BLaER1 treated with 17β-estradiol and CSF1 and Interleukin-3, amounts not matched to agents 10 nM and 100 nM (cell line): ENCODE data around the gene LDB2.
A peak's percentile ranks its signal among the peaks of the same experiment; 100 is the strongest.
"Not testable (repeated sequence)": the region's sequence is repeated elsewhere in the genome, so short reads cannot be mapped to it uniquely, and the experiment has no call there.

ENCODE experiments used
- H3K27ac ChIP-seq, 11 experiments: shearing (Covaris generic); formaldehyde crosslinking; 2 replicates each; pipeline ENCODE4 v1.8.1; 2022
- H3K27me3 ChIP-seq, 11 experiments: shearing (Covaris generic); formaldehyde crosslinking; 2 replicates each; pipeline ENCODE4 v1.8.1; 2022
- H3K36me3 ChIP-seq, 11 experiments: shearing (Covaris generic); formaldehyde crosslinking; 2 replicates each; pipeline ENCODE4 v1.8.1; 2022
- H3K4me1 ChIP-seq, 10 experiments: shearing (Covaris generic); formaldehyde crosslinking; 2 replicates each; pipeline ENCODE4 v1.8.1; 2022
- H3K4me2 ChIP-seq, 11 experiments: shearing (Covaris generic); formaldehyde crosslinking; 2 replicates each; pipeline ENCODE4 v1.8.1; 2022
- H3K4me3 ChIP-seq, 10 experiments: shearing (Covaris generic); formaldehyde crosslinking; 2 replicates each; pipeline ENCODE4 v1.8.1; 2022
- H3K9ac ChIP-seq, 11 experiments: shearing (Covaris generic); formaldehyde crosslinking; 2 replicates each; pipeline ENCODE4 v1.8.1; 2022
- H3K9me3 ChIP-seq, 11 experiments: shearing (Covaris generic); formaldehyde crosslinking; replicated peaks in 1 of 11; 2 replicates each; pipeline ENCODE4 v1.8.1; 2022
- H4K20me1 ChIP-seq, 11 experiments: shearing (Covaris generic); formaldehyde crosslinking; 2 replicates each; pipeline ENCODE4 v1.8.1; 2022
- Cebpa-rat ChIP-seq, 11 experiments: shearing (Covaris generic); IDR thresholded peaks; 2 replicates each; pipeline ENCODE4 v1.8.1; 2022

Gene LDB2

DNA sequence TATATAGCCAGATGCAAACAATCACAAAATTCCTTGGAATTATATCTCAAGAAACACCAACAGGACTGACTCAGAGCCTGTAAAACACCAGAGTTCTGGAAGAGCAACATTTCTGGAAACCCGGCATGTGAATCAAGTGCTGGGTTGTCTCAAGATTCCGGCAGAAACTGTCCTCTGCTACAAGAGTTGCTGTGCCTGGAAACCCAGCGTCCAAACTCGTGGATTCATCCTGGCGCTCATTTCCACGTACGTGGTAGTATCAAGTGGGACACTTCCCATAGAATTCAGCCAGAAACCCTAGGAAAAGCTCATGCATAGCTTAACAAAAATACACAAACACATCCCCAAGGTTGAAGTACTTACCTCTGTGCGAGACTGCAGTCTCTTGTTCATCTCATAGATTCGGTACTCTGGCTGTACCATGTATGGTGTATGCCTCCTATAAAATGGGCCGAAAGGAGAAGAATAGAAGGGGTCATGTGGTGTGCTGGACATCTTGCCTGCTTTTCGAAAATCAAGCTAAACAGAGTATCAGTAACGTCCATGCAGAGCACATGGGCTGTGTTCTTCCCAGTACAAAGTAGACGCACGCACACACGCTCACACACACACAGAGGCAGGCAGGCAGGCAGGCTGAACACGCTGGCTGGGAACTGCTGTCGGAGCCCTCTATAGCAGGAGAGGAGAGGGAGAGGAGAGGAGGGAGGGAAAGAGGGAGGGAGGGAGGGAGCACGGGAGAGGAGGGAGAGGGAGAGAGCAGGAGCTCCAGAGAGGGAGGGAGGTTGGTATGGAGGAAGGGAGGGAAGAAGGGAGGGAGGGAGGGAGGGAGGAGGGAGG, at the start of gene LDB2:
Gene LDB2 (minus strand): TSS at position 655 of the 837 bp plus-strand sequence.
- no peak within 1 kb of the TSS for H3K4me3 ChIP-seq
- no peak within 1 kb of the TSS for H3K9ac ChIP-seq

DNA sequence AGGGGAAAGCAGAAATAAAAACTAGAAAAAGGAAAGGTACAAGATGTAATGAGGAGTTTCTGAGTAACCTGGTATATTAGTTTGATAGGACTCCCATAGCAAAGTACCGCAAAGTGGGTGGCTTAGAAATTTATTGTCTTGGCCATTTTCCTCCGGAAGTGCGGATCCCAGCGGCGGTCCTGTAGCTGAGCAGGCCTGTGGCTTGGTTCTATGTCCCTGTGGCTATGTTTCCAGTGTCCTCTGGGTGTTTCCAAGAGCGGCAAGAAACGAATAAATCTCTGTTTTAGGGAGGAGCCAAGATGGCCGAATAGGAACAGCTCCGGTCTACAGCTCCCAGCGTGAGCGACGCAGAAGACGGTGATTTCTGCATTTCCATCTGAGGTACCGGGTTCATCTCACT, 44.0 kb upstream of the LDB2 start:
- Histone ChIP-seq H3K9me3 (peaks cover 0 to 9% (median 3%) of the 10 kb centered on the region in 11 experiments; a peak in 4 of 22 replicates), H3K4me2 (no peak overlapping the region), H3K4me1 (no peaks in the 10 kb centered on the region), H3K27me3 (no peaks in the 10 kb centered on the region), H4K20me1 (no peaks in the 10 kb centered on the region), H3K9ac (no peak overlapping the region), H3K27ac (no peak overlapping the region), H3K36me3 (no peaks in the 10 kb centered on the region), H3K4me3 (no peak overlapping the region)
- no peak for TF ChIP-seq Cebpa-rat (IDR thresholded peaks at IDR 0.05)

More for the DNA sequence above, at the start of gene LDB2:
- no peaks in the 10 kb centered on the region for H3K36me3 ChIP-seq
- H3K27me3 ChIP-seq: peaks cover 0 to 5% (median 0%) of the 10 kb centered on the region in 11 experiments; a peak in 4 of 22 replicates
- peaks cover 8 to 16% (median 13%) of the 10 kb centered on the region in 10 experiments; a peak in 19 of 20 replicates for H3K4me1 ChIP-seq
- H3K9me3 ChIP-seq: no peaks in the 10 kb centered on the region
- TF ChIP-seq Cebpa-rat (IDR thresholded peaks at IDR 0.05): no peak
- no peak within 1 kb of the TSS for H3K4me2 ChIP-seq
- no peak within 1 kb of the TSS for H3K27ac ChIP-seq
- H4K20me1 ChIP-seq: no peaks in the 10 kb centered on the region

DNA sequence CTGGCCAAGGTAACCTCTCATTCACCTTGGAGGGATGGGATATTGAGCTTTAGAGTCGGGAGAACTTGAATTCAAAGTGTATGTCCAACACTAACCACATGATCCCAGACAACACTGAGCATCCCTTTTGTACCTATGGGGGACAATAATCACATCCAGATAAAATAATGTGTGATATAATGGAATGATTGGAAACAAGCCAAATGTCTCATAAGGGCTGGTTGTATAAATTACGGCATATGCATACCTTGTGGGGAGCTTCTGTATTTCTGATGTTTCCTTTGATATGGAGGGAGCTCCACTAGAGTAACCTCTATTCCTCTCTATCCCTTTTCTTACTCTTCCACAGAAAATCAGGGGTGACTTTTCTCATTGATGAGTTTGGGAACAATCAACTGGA, 40.7 kb upstream of the LDB2 start:
- H3K4me3 ChIP-seq: no peak overlapping the region
- H3K27ac ChIP-seq: no peak overlapping the region
- H3K9ac ChIP-seq: no peak overlapping the region
- H4K20me1 ChIP-seq: no peaks in the 10 kb centered on the region
- no peaks in the 10 kb centered on the region for H3K27me3 ChIP-seq
- H3K4me1 ChIP-seq: no peaks in the 10 kb centered on the region
- H3K4me2 ChIP-seq: no peak overlapping the region
- no peak for TF ChIP-seq Cebpa-rat (IDR thresholded peaks at IDR 0.05)
- peaks cover 0 to 9% (median 3%) of the 10 kb centered on the region in 11 experiments; a peak in 4 of 22 replicates for H3K9me3 ChIP-seq
- H3K36me3 ChIP-seq: no peaks in the 10 kb centered on the region

DNA sequence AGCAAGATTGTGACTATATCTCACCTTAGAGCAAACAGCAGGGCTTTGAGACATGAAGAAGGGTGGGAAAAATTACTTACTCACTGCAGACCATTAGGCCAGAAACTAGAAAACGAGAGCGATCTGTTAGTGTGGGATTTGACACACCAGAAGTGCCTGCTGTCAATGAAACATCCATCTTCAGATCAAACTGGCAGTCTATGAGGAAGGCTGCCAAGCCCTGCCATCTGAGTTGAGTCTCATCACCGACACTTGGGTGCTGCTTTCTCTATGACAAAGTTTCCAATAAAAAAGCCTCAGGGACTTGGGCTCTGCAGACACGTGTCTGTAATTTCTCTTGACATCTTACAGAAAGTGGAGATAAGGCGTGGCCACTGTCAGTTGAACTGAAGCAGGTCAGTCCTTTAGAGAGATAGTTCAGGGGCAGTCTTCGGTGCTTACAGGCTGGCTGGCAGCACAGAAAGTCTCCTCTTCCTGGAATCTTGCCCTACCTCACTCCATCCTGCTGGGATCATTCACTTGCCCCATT, 40.1 kb upstream of the LDB2 start:
- no peaks in the 10 kb centered on the region for H4K20me1 ChIP-seq
- no peak overlapping the region for H3K9ac ChIP-seq
- H3K27me3 ChIP-seq: no peaks in the 10 kb centered on the region
- no peak overlapping the region for H3K27ac ChIP-seq
- H3K4me3 ChIP-seq: no peak overlapping the region
- no peaks in the 10 kb centered on the region for H3K4me1 ChIP-seq
- TF ChIP-seq Cebpa-rat (IDR thresholded peaks at IDR 0.05): no peak
- H3K4me2 ChIP-seq: no peak overlapping the region
- H3K9me3 ChIP-seq: peaks cover 0 to 9% (median 3%) of the 10 kb centered on the region in 11 experiments; a peak in 4 of 22 replicates
- H3K36me3 ChIP-seq: no peaks in the 10 kb centered on the region

DNA sequence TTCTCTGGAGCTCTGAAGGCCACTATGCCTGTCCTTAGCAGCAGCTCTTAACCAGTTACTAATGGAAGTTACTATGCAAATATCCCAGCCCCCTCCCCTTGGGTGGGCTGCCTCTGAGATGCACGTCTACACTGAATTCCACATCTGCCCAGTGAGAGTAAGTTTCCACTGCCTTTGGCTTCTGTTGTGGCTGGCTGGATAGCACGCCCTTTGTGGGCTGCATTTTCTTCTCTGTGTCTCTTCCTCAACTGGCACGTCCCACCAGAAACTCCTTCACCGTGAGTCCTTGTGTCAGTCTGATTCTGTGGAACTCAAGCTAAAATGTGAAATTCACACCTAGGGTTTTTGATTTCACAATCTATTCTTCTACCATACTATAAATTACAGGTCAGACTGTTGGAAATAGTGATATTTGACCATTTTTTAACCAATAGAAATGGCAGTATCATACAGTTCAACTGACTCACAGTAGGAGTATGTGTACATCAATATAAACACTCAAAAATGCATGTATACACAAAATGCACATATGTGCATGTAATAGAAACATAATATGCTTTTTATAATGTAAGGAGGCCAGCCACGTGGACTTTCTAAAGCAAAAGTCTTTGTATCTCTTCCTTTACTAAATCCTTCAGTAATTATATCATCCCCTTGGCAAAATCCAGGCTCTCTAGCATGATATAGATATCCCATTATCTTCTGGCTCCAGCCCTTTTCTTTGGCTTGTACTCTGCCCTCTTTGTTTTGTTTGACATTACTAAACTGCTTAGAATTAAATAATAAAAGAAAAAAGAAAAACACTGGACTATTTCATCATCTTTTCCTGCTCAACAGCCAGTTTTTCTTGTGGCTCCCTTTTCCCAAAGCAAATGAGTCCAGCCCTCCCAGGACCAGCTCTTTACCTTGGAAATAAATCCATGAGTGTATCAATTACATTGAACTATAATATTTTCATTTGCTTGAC, 33.2 kb upstream of the LDB2 start:
- H3K4me3 ChIP-seq: no peak overlapping the region
- H3K27ac ChIP-seq: no peak overlapping the region
- H3K4me1 ChIP-seq: no peaks in the 10 kb centered on the region
- H3K9ac ChIP-seq: no peak overlapping the region
- no peak for TF ChIP-seq Cebpa-rat (IDR thresholded peaks at IDR 0.05)
- H4K20me1 ChIP-seq: no peaks in the 10 kb centered on the region
- H3K4me2 ChIP-seq: no peak overlapping the region
- no peaks in the 10 kb centered on the region for H3K27me3 ChIP-seq
- H3K9me3 ChIP-seq: no peaks in the 10 kb centered on the region
- H3K36me3 ChIP-seq: no peaks in the 10 kb centered on the region

DNA sequence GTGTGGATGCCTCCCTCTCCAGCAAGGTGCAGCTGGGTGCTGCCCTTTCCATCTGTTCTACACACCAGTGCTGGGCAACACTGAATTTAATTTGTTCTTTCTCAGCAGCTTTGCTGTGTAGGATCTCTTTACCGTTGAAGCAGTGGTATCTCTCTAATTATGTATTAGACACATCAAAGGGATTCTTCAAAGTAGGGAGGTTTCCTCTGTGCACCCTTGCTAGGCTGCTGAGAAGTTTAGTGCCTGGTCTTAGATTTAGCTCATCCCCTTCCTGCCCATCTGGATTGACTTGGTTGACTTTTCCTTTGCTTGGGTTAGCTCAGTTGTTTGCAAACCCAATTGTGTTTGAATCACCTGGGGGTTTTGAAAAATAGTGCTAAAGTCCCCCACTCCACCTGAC, 27.8 kb upstream of the LDB2 start:
- Histone ChIP-seq H3K4me1 (peaks cover 0 to 6% (median 0%) of the 10 kb centered on the region in 10 experiments; a peak in 3 of 20 replicates), H3K9me3 (no peaks in the 10 kb centered on the region), H3K36me3 (no peaks in the 10 kb centered on the region), H3K9ac (no peak overlapping the region), H3K27ac (no peak overlapping the region), H3K4me2 (peak overlapping the region in 3 of 11 experiments; percentile 15 to 28 (median 18); a peak in 3 of 22 replicates), H3K27me3 (no peaks in the 10 kb centered on the region), H4K20me1 (no peaks in the 10 kb centered on the region), H3K4me3 (no peak overlapping the region)
- TF ChIP-seq Cebpa-rat (IDR thresholded peaks at IDR 0.05): no peak

DNA sequence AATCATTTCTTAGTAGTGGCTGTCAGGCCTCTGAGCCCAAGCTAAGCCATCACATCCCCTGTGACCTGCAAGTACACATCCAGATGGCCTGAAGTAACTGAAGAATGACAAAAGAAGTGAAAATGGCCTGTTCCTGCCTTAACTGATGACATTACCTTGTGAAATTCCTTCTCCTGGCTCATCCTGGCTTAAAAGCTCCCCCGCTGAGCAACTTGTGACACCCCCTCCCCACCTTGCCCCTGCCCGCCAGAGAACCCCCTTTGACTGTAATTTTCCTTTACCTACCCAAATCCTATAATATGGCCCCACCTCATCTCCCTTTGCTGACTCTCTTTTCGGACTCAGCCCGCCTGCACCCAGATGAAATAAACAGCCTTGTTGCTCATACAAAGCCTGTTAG, 20.3 kb upstream of the LDB2 start:
- H3K27me3 ChIP-seq, H3K36me3 ChIP-seq, H3K27ac ChIP-seq, H3K4me3 ChIP-seq, H3K9me3 ChIP-seq, H3K4me2 ChIP-seq, H3K4me1 ChIP-seq, H4K20me1 ChIP-seq, H3K9ac ChIP-seq: not testable (repeated sequence)

DNA sequence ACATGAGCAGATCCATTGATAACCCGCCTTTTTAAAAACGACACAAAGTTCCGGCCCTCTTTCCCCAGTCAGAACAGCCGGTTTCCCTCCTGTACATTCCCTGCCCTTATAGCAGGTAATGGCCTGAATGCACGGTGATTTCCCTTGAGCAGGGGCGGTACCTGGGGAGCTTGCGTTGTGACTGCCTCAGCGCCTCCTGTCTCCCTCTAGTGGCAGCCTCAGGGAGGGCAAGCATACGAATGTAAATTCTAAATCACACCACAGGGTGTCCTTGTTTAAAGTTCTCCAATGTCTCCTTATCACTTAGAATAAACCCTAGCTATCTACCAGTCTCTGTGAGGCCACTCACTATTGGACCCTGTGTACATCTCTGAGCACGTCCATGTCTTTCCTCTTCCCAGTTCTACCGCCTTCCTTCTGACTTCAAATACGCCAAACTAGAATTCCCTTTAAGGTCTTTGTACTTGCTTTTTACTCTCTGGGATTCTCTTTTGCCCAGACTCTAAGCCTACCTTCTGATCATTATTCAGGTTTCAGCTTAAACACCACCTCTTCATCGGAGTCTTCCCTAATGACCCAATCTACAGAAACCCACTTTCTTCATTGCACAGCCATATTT, 18.4 kb upstream of the LDB2 start:
- Histone ChIP-seq H3K27ac (no peak overlapping the region), H3K9ac (no peak overlapping the region), H3K4me3 (no peak overlapping the region), H3K4me2 (no peak overlapping the region), H3K9me3 (peaks cover 0 to 7% (median 3%) of the 10 kb centered on the region in 11 experiments; a peak in 5 of 22 replicates), H4K20me1 (no peaks in the 10 kb centered on the region), H3K4me1 (peaks cover 0 to 4% (median 0%) of the 10 kb centered on the region in 10 experiments; a peak in 1 of 20 replicates), H3K27me3 (no peaks in the 10 kb centered on the region), H3K36me3 (no peaks in the 10 kb centered on the region)
- no peak for TF ChIP-seq Cebpa-rat (IDR thresholded peaks at IDR 0.05)
